HepG2 (cell line): ENCODE data around the gene SCRT2. TPM values are rescaled to one million over a fixed set of nuclear protein-coding genes. Genes with fewer than 3 reads are reported as not detected.

ENCODE experiments used
- CBFB ChIP-seq: sonication (generic); formaldehyde crosslinking; IDR thresholded peaks from 2 replicates; pipeline ENCODE4 v1.4.0; 2020; ENCODE audit warnings: missing genetic modification reagents
- ERF ChIP-seq: IDR thresholded peaks from 2 replicates; pipeline ENCODE4 v1.6.1; 2018; ENCODE audit warnings: missing biosample characterization, missing genetic modification reagents
- GTF3A ChIP-seq: sonication (generic); formaldehyde crosslinking; conservative IDR thresholded peaks from 2 replicates; pipeline ENCODE4 v1.4.0; 2020; ENCODE audit warnings: mild to moderate bottlenecking, missing genetic modification reagents
- HNRNPL ChIP-seq: fragments of 200-400 bp; formaldehyde crosslinking; IDR thresholded peaks from 2 replicates; pipeline ENCODE4 v1.6.1; 2017; ENCODE audit warnings: mild to moderate bottlenecking, low read depth, low read length
- KAT8 ChIP-seq: IDR thresholded peaks from 2 replicates; pipeline ENCODE4 v1.6.1; 2016; ENCODE audit warnings: missing genetic modification reagents, missing compliant biosample characterization
- MIER2 ChIP-seq: IDR thresholded peaks from 2 replicates; pipeline ENCODE4 v1.6.1; 2016; ENCODE audit warnings: missing biosample characterization, missing genetic modification reagents
- NKX3-1 ChIP-seq: sonication (generic); formaldehyde crosslinking; IDR thresholded peaks from 2 replicates; pipeline ENCODE4 v1.5.0; 2020; ENCODE audit warnings: missing genetic modification reagents
- POLR2AphosphoS5 ChIP-seq: IDR thresholded peaks from 2 replicates; pipeline ENCODE4 v1.6.1; 2012; ENCODE audit warnings: low read depth, low read length
- THYN1 ChIP-seq: sonication (generic); formaldehyde crosslinking; IDR thresholded peaks from 2 replicates; pipeline ENCODE4 v1.8.1; 2023; ENCODE audit warnings: low read depth, mild to moderate bottlenecking, moderate library complexity, missing genetic modification reagents, borderline replicate concordance
- ZNF563 ChIP-seq: sonication (generic); formaldehyde crosslinking; IDR thresholded peaks from 2 replicates; pipeline ENCODE4 v1.8.0; 2022; ENCODE audit warnings: mild to moderate bottlenecking, moderate library complexity, missing genetic modification reagents
- ZNF670 ChIP-seq: sonication (generic); formaldehyde crosslinking; IDR thresholded peaks from 2 replicates; pipeline ENCODE4 v1.8.0; 2022; ENCODE audit warnings: mild to moderate bottlenecking, missing genetic modification reagents, borderline replicate concordance
- polyA plus RNA-seq, 8 experiments: library from polyadenylated mRNA; depleted of rRNA in 3 of 8; stranded (reverse) in 7 of 8; unstranded in 1 of 8; fragments of >200 nt; fragmentation: Illumina TruSeq in 4 of 8; extraction: Trizol in 4 of 8; gene quantifications; 2 replicates each; pipeline versions ENCODE4 v1.2.1 to v1.2.3, GENCODE V29; 2011 to 2016; ENCODE audit warnings: low read depth in 4 of 8, missing spikeins in 1 of 8, mixed read lengths in 1 of 8; ENCODE audit not compliant: insufficient read depth in 1 of 8
- total RNA-seq, 5 experiments: library from RNA; depleted of rRNA; stranded (reverse); fragments of >200 nt; fragmentation: Illumina TruSeq; extraction: Trizol; gene quantifications; 2 replicates each; pipeline ENCODE4 v1.2.3, GENCODE V29; 2016; ENCODE audit warnings: low read depth in 1 of 5
- TF ChIP-seq, protein P1 (sequence below): IDR thresholded peaks from 2 replicates; pipeline ENCODE4 v1.6.1; 2016
- TF ChIP-seq, protein P2 (sequence below): IDR thresholded peaks from 2 replicates; pipeline ENCODE4 v1.6.1; 2016; ENCODE audit warnings: missing compliant biosample characterization, missing genetic modification reagents, borderline replicate concordance
- TF ChIP-seq, protein P3 (sequence below): sonication (generic); formaldehyde crosslinking; IDR thresholded peaks from 2 replicates; pipeline ENCODE4 v1.4.0; 2020; ENCODE audit warnings: missing genetic modification reagents, borderline replicate concordance
- TF ChIP-seq, protein P4 (sequence below): sonication (generic); formaldehyde crosslinking; IDR thresholded peaks from 2 replicates; pipeline ENCODE4 v1.5.0; 2020; ENCODE audit warnings: mild to moderate bottlenecking, missing genetic modification reagents
- TF ChIP-seq, protein P5 (sequence below): sonication (generic); formaldehyde crosslinking; IDR thresholded peaks from 2 replicates; pipeline ENCODE4 v1.4.0; 2020; ENCODE audit warnings: missing genetic modification reagents

The SCRT2 gene
- total and polyA plus RNA-seq, 2 of the 13 experiments (the other 11 are each of a cell fraction or from before 2014, with no cell fraction given), result not detected

DNA sequence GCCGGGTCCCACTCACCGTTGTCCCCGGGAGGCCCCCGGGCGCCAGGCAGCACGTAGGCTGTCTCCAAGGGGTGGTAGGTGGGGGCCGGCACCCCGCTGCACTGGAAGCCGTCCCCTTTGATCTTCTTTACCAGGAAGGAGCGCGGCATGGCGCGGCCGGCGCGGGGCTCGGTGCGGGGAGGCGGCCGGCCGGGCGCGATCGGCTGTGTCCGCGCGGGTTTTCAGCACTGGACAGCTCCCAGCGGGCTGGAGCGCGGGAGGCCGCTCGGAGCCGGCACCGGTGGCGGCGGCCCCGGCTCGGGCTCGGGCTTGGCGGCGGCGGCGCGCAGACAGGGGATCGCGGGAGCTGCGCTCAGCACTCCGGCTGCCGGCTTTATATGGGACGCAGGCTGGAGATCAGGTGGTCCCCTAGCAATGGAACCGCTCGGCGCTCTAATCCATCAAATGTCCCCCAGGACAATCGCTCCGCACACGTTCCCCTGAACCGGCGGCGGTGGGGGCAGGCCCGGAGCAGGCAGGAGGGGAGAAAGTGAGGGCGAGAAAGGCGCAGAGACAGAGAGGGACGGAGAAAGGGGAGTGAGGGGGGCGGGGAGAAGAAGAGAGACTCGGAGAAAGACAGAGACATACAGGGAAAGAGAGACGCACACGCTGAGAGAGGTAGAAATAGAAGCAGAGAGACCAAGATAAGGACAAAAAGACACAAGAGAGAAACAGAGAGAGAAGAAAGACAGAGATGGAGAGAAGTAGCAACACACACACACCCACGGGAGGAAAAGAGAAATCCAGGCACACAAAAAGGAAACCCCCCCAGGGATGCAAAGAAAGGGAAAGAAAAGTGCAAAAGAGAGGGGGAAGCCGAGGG is at the start of gene SCRT2 (continued):
- TF ChIP-seq, protein P1, sequence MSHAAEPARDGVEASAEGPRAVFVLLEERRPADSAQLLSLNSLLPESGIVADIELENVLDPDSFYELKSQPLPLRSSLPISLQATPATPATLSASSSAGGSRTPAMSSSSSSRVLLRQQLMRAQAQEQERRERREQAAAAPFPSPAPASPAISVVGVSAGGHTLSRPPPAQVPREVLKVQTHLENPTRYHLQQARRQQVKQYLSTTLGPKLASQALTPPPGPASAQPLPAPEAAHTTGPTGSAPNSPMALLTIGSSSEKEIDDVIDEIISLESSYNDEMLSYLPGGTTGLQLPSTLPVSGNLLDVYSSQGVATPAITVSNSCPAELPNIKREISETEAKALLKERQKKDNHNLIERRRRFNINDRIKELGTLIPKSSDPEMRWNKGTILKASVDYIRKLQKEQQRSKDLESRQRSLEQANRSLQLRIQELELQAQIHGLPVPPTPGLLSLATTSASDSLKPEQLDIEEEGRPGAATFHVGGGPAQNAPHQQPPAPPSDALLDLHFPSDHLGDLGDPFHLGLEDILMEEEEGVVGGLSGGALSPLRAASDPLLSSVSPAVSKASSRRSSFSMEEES, result peak; percentile 70; the same call in 1 of the 2 replicates
- TF ChIP-seq ZNF670 (CRISPR knock-in tag), result peak; percentile 63
- TF ChIP-seq, protein P2, sequence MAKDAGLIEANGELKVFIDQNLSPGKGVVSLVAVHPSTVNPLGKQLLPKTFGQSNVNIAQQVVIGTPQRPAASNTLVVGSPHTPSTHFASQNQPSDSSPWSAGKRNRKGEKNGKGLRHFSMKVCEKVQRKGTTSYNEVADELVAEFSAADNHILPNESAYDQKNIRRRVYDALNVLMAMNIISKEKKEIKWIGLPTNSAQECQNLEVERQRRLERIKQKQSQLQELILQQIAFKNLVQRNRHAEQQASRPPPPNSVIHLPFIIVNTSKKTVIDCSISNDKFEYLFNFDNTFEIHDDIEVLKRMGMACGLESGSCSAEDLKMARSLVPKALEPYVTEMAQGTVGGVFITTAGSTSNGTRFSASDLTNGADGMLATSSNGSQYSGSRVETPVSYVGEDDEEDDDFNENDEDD (CRISPR knock-in tag), result peak; percentile 88; the same call in 1 of the 2 replicates
- TF ChIP-seq CBFB (CRISPR knock-in tag), result no peak
- TF ChIP-seq HNRNPL, result no peak
- TF ChIP-seq, protein P3, sequence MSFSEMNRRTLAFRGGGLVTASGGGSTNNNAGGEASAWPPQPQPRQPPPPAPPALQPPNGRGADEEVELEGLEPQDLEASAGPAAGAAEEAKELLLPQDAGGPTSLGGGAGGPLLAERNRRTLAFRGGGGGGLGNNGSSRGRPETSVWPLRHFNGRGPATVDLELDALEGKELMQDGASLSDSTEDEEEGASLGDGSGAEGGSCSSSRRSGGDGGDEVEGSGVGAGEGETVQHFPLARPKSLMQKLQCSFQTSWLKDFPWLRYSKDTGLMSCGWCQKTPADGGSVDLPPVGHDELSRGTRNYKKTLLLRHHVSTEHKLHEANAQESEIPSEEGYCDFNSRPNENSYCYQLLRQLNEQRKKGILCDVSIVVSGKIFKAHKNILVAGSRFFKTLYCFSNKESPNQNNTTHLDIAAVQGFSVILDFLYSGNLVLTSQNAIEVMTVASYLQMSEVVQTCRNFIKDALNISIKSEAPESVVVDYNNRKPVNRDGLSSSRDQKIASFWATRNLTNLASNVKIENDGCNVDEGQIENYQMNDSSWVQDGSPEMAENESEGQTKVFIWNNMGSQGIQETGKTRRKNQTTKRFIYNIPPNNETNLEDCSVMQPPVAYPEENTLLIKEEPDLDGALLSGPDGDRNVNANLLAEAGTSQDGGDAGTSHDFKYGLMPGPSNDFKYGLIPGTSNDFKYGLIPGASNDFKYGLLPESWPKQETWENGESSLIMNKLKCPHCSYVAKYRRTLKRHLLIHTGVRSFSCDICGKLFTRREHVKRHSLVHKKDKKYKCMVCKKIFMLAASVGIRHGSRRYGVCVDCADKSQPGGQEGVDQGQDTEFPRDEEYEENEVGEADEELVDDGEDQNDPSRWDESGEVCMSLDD (CRISPR knock-in tag), result peak; percentile 93
- TF ChIP-seq KAT8, result peak; percentile 63; the same call in 1 of the 2 replicates
- TF ChIP-seq MIER2 (CRISPR knock-in tag), result peak; percentile 94
- no peak for TF ChIP-seq THYN1 (CRISPR knock-in tag)
- TF ChIP-seq, protein P4, sequence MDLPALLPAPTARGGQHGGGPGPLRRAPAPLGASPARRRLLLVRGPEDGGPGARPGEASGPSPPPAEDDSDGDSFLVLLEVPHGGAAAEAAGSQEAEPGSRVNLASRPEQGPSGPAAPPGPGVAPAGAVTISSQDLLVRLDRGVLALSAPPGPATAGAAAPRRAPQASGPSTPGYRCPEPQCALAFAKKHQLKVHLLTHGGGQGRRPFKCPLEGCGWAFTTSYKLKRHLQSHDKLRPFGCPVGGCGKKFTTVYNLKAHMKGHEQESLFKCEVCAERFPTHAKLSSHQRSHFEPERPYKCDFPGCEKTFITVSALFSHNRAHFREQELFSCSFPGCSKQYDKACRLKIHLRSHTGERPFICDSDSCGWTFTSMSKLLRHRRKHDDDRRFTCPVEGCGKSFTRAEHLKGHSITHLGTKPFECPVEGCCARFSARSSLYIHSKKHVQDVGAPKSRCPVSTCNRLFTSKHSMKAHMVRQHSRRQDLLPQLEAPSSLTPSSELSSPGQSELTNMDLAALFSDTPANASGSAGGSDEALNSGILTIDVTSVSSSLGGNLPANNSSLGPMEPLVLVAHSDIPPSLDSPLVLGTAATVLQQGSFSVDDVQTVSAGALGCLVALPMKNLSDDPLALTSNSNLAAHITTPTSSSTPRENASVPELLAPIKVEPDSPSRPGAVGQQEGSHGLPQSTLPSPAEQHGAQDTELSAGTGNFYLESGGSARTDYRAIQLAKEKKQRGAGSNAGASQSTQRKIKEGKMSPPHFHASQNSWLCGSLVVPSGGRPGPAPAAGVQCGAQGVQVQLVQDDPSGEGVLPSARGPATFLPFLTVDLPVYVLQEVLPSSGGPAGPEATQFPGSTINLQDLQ, result peak; percentile 97
- peak; percentile 93; the same call in 1 of the 2 replicates for TF ChIP-seq NKX3-1 (CRISPR knock-in tag)
- TF ChIP-seq, protein P5, sequence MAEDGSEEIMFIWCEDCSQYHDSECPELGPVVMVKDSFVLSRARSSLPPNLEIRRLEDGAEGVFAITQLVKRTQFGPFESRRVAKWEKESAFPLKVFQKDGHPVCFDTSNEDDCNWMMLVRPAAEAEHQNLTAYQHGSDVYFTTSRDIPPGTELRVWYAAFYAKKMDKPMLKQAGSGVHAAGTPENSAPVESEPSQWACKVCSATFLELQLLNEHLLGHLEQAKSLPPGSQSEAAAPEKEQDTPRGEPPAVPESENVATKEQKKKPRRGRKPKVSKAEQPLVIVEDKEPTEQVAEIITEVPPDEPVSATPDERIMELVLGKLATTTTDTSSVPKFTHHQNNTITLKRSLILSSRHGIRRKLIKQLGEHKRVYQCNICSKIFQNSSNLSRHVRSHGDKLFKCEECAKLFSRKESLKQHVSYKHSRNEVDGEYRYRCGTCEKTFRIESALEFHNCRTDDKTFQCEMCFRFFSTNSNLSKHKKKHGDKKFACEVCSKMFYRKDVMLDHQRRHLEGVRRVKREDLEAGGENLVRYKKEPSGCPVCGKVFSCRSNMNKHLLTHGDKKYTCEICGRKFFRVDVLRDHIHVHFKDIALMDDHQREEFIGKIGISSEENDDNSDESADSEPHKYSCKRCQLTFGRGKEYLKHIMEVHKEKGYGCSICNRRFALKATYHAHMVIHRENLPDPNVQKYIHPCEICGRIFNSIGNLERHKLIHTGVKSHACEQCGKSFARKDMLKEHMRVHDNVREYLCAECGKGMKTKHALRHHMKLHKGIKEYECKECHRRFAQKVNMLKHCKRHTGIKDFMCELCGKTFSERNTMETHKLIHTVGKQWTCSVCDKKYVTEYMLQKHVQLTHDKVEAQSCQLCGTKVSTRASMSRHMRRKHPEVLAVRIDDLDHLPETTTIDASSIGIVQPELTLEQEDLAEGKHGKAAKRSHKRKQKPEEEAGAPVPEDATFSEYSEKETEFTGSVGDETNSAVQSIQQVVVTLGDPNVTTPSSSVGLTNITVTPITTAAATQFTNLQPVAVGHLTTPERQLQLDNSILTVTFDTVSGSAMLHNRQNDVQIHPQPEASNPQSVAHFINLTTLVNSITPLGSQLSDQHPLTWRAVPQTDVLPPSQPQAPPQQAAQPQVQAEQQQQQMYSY (CRISPR knock-in tag), result peak; percentile 79; the same call in 1 of the 2 replicates
- no peak for TF ChIP-seq POLR2AphosphoS5
- peak; percentile 100 for TF ChIP-seq ZNF563 (CRISPR knock-in tag)
- peak; percentile 99 for TF ChIP-seq ERF (CRISPR knock-in tag)
- TF ChIP-seq GTF3A (CRISPR knock-in tag), result 0 out of 2 replicates have a peak, but pooled peaks have one; percentile 17
